HepG2 (cell line): ENCODE data around the gene MGLL. TPM values are rescaled to one million over a fixed set of nuclear protein-coding genes. Genes with fewer than 3 reads are reported as not detected.
A peak's percentile ranks its signal among the peaks of the same experiment; 100 is the strongest.

Experiments
- ATAC-seq: fragments of 200-7000 bp; cut with Tn5 transposase; 3 replicates; pipeline ENCODE4 v1.9.1; 2020; ENCODE audit warnings: mild to moderate bottlenecking, moderate library complexity
- BruUV-seq: library from RNA; stranded (reverse); fragments of 400-500 nt; replicated peaks from 2 replicates; lab custom pipeline; 2021; lab: Mats Ljungman, UMichigan
- CTCF ChIA-PET: fragments of 300-600 bp; formaldehyde crosslinking; extraction: SDS; loops from one replicate; lab custom pipeline; 2021; ENCODE audit warnings: low total read pairs, inconsistent platforms, low intra/inter-chr PET ratio; lab: Yijun Ruan, JAX
- POLR2A ChIA-PET: fragments of 350-600 bp; sonication (Branson Sonifier 250); formaldehyde crosslinking; loops from one replicate; lab custom pipeline; 2020; ENCODE audit warnings: antibody characterized with exemption, inconsistent platforms; lab: Yijun Ruan, JAX
- DNase-seq: peaks from one replicate; pipeline ENCODE4 v3.0.0-alpha.2; 2015; ENCODE audit warnings: low spot score
- FAIRE-seq: peaks from 3 replicates; lab custom pipeline; 2011; peaks lifted over from hg19 to GRCh38; lab: Jason Lieb, UNC
- H2AFZ ChIP-seq: one replicate; pipeline ENCODE4 v1.6.1; 2011; ENCODE audit warnings: low read length, inconsistent platforms
- H3K27ac ChIP-seq: fragments of 300-600 bp; 3 replicates; pipeline ENCODE4 v1.8.0; 2011; ENCODE audit warnings: mixed run types, mild to moderate bottlenecking, mixed read lengths, low read length, inconsistent platforms; ENCODE audit not compliant: insufficient read depth; ENCODE audit errors: extremely low read length
- H3K27me3 ChIP-seq, 2 experiments: fragments of 200-600 bp in 1 of 2; 2 replicates in 1 of 2; 3 replicates in 1 of 2; pipeline versions ENCODE4 v1.6.0 to v1.8.0; 2011; ENCODE audit warnings: low read length in 2 of 2, mild to moderate bottlenecking in 2 of 2, moderate library complexity in 2 of 2, inconsistent platforms in 1 of 2; ENCODE audit not compliant: insufficient read depth in 2 of 2, control insufficient read depth in 1 of 2
- H3K36me3 ChIP-seq, 2 experiments: fragments of 200-600 bp in 1 of 2; replicated peaks in 1 of 2; 2 replicates in 1 of 2; 3 replicates in 1 of 2; pipeline versions ENCODE4 v1.5.1 to v1.8.0; 2011; ENCODE audit warnings: low read length in 2 of 2, inconsistent platforms in 1 of 2; ENCODE audit not compliant: insufficient read depth in 2 of 2, control insufficient read depth in 1 of 2
- H3K4me1 ChIP-seq: 2 replicates; pipeline ENCODE4 v1.5.1; 2012; ENCODE audit warnings: low read length, inconsistent platforms; ENCODE audit not compliant: insufficient read depth
- H3K4me2 ChIP-seq: 2 replicates; pipeline ENCODE4 v1.6.0; 2011; ENCODE audit warnings: low read depth, low read length, inconsistent platforms
- H3K4me3 ChIP-seq, 3 experiments: fragments of 200-600 bp in 1 of 3; sonication (generic), shearing (Covaris generic) in 1 of 3; replicated peaks in 1 of 3; 2 replicates each; pipeline ENCODE4 v1.5.1; 2011 to 2016; ENCODE audit warnings: low read length in 3 of 3, inconsistent platforms in 2 of 3, low read depth in 2 of 3, mild to moderate bottlenecking in 2 of 3, control low read depth in 1 of 3, mixed read lengths in 1 of 3; ENCODE audit not compliant: insufficient read depth in 1 of 3
- H3K79me2 ChIP-seq: one replicate; pipeline ENCODE4 v1.6.1; 2011; ENCODE audit warnings: low read length, inconsistent platforms; ENCODE audit not compliant: insufficient read depth
- H3K9ac ChIP-seq: 2 replicates; pipeline ENCODE4 v1.6.0; 2011; ENCODE audit warnings: mild to moderate bottlenecking, low read depth, low read length, inconsistent platforms; ENCODE audit not compliant: insufficient read depth
- H3K9me3 ChIP-seq: 2 replicates; pipeline ENCODE4 v1.5.1; 2012; ENCODE audit warnings: mild to moderate bottlenecking, low read length
- H4K20me1 ChIP-seq: 2 replicates; pipeline ENCODE4 v1.6.0; 2011; ENCODE audit warnings: inconsistent platforms, mild to moderate bottlenecking, low read length, moderate library complexity; ENCODE audit not compliant: insufficient read depth
- BRCA1 ChIP-seq: sonication (generic); formaldehyde crosslinking; IDR thresholded peaks from 2 replicates; pipeline ENCODE4 v1.4.0; 2020; ENCODE audit warnings: missing genetic modification reagents
- PTBP1 ChIP-seq: fragments of 200-400 bp; formaldehyde crosslinking; IDR thresholded peaks from 2 replicates; pipeline ENCODE4 v1.6.1; 2018; ENCODE audit warnings: low read length, low read depth; ENCODE audit not compliant: poor library complexity, severe bottlenecking
- RFXAP ChIP-seq: sonication (generic); formaldehyde crosslinking; IDR thresholded peaks from 2 replicates; pipeline ENCODE4 v1.4.0; 2020; ENCODE audit warnings: missing genetic modification reagents, borderline replicate concordance
- ZNF629 ChIP-seq: sonication (generic); formaldehyde crosslinking; conservative IDR thresholded peaks from 2 replicates; pipeline ENCODE4 v1.5.0; 2020; ENCODE audit warnings: missing genetic modification reagents
- ZNF768 ChIP-seq: sonication (generic); formaldehyde crosslinking; IDR thresholded peaks from 2 replicates; pipeline ENCODE4 v1.4.0; 2020; ENCODE audit warnings: missing genetic modification reagents
- ZSCAN25 ChIP-seq: sonication (generic); formaldehyde crosslinking; IDR thresholded peaks from 2 replicates; pipeline ENCODE4 v1.8.0; 2022; ENCODE audit warnings: mild to moderate bottlenecking, missing genetic modification reagents
- WGBS: methylation state at CpG from one replicate; pipeline ENCODE4 v1.1.6; 2017; ENCODE audit warnings: low lambda C conversion rate; 5-methylcytosine and 5-hydroxymethylcytosine counted together
- in situ Hi-C: cut with HindIII; loops from 2 replicates; pipeline ENCODE4 v1.10.0; 2017; ENCODE audit warnings: low pct_unique_long_range_greater_than_20kb; ENCODE audit not compliant: extremely low pct_ligation_motif_present
- intact Hi-C: fragments of 100-400 bp; cut with micrococcal nuclease; formaldehyde crosslinking; loops from one replicate; pipeline ENCODE4 v1.10.0; 2022; ENCODE audit not compliant: unreplicated experiment
- polyA plus RNA-seq, 8 experiments: library from polyadenylated mRNA; depleted of rRNA in 3 of 8; stranded (reverse) in 7 of 8; unstranded in 1 of 8; fragments of >200 nt; fragmentation: Illumina TruSeq in 4 of 8; extraction: Trizol in 4 of 8; gene quantifications; 2 replicates each; pipeline versions ENCODE4 v1.2.1 to v1.2.3, GENCODE V29; 2011 to 2016; ENCODE audit warnings: low read depth in 4 of 8, missing spikeins in 1 of 8, mixed read lengths in 1 of 8; ENCODE audit not compliant: insufficient read depth in 1 of 8
- total RNA-seq, 5 experiments: library from RNA; depleted of rRNA; stranded (reverse); fragments of >200 nt; fragmentation: Illumina TruSeq; extraction: Trizol; gene quantifications; 2 replicates each; pipeline ENCODE4 v1.2.3, GENCODE V29; 2016; ENCODE audit warnings: low read depth in 1 of 5
- TF ChIP-seq, protein P1 (sequence below): IDR thresholded peaks from 2 replicates; pipeline ENCODE4 v1.6.1; 2012; ENCODE audit warnings: low read length, improper control_type of control experiment

MGLL gene
- total and polyA plus RNA-seq, 2 of the 13 experiments (the other 11 are each of a cell fraction or from before 2014, with no cell fraction given) = not detected

DNA sequence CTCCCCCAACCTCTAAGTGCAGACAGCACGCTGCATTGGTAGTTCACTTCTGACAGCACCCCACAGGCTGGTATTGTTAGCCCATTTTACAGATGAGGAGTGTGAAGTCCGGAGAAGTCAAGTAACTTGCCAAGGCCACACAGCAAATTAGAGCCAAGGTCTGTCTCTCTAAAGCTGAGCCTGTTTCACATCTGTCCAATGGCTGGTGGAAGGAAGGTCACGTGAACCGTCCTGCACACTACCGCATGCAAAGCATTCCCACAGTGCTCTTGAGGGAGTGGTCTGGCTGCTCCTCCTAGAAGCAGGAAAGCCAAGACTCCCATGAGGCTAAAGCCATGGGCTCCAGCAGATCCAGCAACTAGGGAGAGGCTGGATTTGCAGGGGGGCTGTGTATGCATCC is 50.0 kb downstream of the MGLL start:
- ATAC-seq (no peak), FAIRE-seq (no peak), DNase-seq (no peak)
- H3K9me3 ChIP-seq = no peaks in the 10 kb centered on the region
- ChIA-PET POLR2A (no interaction called here), CTCF (no interaction called here)
- no peak overlapping the region for H3K4me2 ChIP-seq
- no peak overlapping the region for H3K4me3 ChIP-seq
- intact Hi-C loops (no loop called here), in situ Hi-C loops (no loop called here)
- peaks cover 4% of the 10 kb centered on the region; the same call in 1 of the 2 replicates for H3K4me1 ChIP-seq
- H3K36me3 ChIP-seq = no peaks in the 10 kb centered on the region
- no peak overlapping the region for H3K27ac ChIP-seq
- no peak overlapping the region for H2AFZ ChIP-seq
- no peak overlapping the region for H3K9ac ChIP-seq
- BruUV-seq = no TSS peak
- no peaks in the 10 kb centered on the region for H4K20me1 ChIP-seq
- no peaks in the 10 kb centered on the region for H3K79me2 ChIP-seq
- no peaks in the 10 kb centered on the region for H3K27me3 ChIP-seq
- 39% methylated on average over 3 of the region's 5 CpGs for WGBS
- no peak for TF ChIP-seq RFXAP (CRISPR knock-in tag)
- TF ChIP-seq BRCA1 (CRISPR knock-in tag) = no peak
- TF ChIP-seq, protein P1, sequence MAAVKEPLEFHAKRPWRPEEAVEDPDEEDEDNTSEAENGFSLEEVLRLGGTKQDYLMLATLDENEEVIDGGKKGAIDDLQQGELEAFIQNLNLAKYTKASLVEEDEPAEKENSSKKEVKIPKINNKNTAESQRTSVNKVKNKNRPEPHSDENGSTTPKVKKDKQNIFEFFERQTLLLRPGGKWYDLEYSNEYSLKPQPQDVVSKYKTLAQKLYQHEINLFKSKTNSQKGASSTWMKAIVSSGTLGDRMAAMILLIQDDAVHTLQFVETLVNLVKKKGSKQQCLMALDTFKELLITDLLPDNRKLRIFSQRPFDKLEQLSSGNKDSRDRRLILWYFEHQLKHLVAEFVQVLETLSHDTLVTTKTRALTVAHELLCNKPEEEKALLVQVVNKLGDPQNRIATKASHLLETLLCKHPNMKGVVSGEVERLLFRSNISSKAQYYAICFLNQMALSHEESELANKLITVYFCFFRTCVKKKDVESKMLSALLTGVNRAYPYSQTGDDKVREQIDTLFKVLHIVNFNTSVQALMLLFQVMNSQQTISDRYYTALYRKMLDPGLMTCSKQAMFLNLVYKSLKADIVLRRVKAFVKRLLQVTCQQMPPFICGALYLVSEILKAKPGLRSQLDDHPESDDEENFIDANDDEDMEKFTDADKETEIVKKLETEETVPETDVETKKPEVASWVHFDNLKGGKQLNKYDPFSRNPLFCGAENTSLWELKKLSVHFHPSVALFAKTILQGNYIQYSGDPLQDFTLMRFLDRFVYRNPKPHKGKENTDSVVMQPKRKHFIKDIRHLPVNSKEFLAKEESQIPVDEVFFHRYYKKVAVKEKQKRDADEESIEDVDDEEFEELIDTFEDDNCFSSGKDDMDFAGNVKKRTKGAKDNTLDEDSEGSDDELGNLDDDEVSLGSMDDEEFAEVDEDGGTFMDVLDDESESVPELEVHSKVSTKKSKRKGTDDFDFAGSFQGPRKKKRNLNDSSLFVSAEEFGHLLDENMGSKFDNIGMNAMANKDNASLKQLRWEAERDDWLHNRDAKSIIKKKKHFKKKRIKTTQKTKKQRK = no peak
- TF ChIP-seq ZNF629 (CRISPR knock-in tag) = peak; percentile 55; the same call in 1 of the 2 replicates
- TF ChIP-seq ZNF768 = 0 out of 2 replicates have a peak, but pooled peaks have one; percentile 14

DNA sequence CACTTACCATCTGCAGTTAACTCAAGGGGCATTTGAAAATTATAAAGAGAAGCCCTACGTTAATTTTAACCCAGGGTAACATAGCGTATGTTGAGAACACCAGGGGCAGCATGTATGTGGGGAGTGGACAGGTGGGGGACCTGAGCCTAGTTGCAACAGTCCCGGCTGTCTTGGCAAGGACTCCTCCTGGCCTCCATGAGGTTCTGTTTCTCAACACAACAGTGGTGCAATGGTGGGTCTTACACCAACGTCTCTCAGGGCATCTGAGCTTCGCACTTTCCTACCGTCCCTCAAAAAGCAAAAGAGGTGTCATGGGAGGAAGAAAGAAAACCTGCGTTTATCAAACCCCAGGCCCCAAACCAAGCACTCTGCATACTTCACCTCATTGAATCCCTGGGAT is 50.6 kb downstream of the MGLL start:
- no TSS peak for BruUV-seq
- Histone ChIP-seq H3K27ac (no peak overlapping the region), H4K20me1 (no peaks in the 10 kb centered on the region), H3K9ac (no peak overlapping the region), H3K4me2 (no peak overlapping the region), H3K36me3 (no peaks in the 10 kb centered on the region), H2AFZ (no peak overlapping the region), H3K4me1 (peaks cover 9% of the 10 kb centered on the region; the same call in 1 of the 2 replicates), H3K9me3 (no peaks in the 10 kb centered on the region), H3K27me3 (no peaks in the 10 kb centered on the region), H3K4me3 (no peak overlapping the region), H3K79me2 (no peaks in the 10 kb centered on the region)
- ATAC-seq (no peak), DNase-seq (no peak), FAIRE-seq (no peak)
- in situ Hi-C loops (no loop called here), intact Hi-C loops (no loop called here)
- no peak for TF ChIP-seq PTBP1
- TF ChIP-seq ZSCAN25 = no peak
- WGBS = 64% methylated on average over 7 of the region's 7 CpGs
- ChIA-PET POLR2A (no interaction called here), CTCF (no interaction called here)
